Daoy (cell line): ENCODE measurements around the gene GLTP. TPM values are rescaled to one million over a fixed set of nuclear protein-coding genes. Genes with fewer than 3 reads are reported as not detected.

Experiments
- DNase-seq: peaks from one replicate; pipeline ENCODE4 v3.0.0-alpha.2; 2015; ENCODE audit warnings: low read depth
- total RNA-seq: library from RNA; depleted of rRNA; stranded (reverse); fragments of >200 nt; shearing (Covaris generic); gene quantifications from 2 replicates; pipeline ENCODE4 v1.2.3, GENCODE V29; 2014

The GLTP gene
- total RNA-seq, 1 experiment from 2014 or later = 49.7 TPM

DNA sequence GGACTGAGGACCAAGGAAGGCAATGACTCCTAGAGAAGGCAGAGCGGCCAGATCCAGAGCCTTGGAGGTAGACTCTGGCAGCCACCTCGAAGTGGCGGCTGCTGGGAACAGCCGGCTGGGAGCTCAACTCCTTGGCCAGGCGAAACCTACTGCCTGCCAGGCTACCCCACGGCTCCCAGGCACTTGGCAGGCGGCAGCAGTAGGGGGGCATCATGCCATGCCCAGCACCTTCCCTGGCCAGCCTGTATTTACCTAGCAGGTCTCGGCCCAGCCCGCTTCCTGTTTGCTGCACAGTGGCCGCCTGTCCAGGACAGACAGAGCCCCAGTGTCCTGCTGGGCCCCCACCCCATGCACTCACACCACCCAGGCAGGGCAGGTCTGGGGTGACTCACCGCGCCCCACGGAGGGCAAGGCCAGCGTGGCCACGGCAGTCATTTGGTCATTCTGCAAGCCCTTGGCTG is 57.4 kb downstream of the GLTP start:
- DNase-seq = peak; percentile 15

DNA sequence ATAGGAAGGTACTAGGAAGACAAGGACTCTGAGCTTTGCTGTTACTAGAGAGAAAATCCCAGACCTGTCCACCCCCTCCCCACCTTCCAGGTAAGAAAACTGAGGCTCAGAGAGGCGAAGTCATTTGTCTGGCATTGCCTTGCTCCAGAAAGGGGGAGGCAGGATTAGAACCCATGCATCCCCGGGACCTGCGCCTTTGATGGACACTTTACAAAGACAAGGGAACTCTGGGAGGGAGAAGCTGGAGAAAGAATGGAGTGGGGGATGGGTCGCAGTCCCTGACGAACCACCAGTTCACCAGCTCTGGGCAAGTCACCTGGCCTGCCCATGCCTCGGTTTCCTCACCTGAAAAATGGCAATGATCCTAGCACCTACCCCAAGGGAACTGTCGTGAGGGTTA is 57.9 kb downstream of the GLTP start:
- no peak for DNase-seq

DNA sequence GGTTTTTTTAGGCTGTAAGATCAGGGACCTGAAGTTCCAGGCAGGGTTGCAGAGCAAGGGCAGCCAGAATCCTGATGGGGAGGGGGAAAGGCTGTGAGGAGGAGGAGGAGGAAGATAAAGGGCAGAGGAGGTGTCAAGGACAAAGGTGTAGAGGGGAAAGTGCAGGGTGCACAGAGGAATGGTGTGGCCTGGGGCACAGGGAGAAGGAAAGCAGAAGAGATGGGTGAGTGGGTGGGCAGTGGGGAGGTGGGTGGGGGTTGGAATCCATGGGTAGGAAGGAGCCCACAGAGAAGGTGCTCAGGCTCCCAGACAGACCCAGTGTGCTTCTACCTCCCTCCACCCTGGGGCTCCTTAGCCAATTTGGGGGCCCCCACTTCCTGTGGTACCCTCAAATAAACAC is 58.4 kb downstream of the GLTP start:
- no peak for DNase-seq

DNA sequence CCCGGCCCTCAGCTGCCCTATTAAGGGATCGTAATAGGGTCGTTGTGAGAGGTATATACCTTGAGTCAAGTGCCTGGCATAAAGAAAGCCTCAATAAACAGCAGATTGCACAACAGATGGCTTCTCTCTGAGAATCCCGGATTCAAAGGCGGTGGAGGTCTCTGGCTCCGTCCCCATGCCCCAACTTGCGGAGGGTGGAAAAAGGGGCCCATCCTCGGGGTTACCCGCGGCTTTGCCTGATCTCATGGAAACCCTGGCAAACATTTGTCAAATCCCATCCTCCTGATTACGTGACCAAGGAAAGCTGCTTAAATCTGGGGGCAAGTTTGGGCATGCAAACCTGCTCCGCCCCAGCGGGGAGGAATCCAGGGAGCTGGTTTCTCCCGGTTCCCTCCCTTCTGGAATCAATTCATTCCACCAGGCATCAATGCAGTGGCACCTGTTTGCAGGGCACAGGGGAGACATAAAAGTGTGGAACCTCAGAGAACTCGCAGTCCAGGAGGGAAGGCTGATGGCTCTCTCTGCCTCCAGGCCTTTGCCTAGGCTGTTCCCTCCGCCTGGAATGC is 59.4 kb downstream of the GLTP start:
- no peak for DNase-seq

DNA sequence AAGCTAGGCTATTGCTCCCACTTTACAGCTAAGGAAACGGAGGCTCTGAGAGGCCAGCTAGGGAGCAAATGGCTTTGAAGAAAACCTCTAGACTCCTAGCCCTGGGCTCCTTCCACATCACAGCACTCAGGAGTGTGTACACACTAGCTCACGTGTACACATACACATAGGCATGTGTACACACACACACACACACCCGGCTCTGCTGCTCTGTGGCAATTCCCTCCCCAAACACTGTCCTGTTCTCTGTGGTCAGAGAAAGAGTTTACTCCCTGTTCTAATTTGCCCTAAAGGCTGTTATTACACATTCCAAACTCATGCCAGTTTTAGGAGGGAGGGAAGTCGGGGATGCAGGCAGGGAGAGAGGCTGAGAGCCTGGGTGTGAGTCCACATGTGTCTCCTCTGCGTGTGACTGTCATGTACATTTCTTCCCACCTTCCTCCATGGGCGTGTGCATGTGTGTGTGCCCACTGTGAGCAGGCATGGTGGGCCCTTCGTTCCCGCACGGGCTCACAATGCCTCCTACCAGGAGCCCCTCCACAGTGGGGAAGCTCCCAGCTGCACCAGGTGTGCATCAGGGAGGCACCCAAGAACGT is 61.3 kb downstream of the GLTP start:
- peak; percentile 61 for DNase-seq

DNA sequence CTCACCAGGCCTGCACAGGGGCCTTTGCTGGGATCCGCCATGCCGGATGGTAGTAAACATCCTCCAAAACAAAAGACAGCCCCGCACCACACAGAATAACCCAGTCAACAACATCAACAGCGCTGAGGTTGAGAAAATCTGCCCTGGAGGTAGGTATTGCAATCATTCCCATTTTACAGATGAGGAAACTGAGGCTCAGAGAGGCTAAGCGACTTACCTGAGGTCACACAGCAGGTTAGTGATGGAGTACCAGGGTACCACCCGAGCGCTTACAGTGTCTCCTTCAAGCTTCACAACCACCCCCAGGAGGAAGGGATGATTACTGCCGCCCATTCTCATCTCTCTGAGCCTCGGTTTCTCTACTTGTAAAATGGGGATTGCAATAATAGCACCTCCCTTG is 62.1 kb downstream of the GLTP start:
- DNase-seq = no peak

DNA sequence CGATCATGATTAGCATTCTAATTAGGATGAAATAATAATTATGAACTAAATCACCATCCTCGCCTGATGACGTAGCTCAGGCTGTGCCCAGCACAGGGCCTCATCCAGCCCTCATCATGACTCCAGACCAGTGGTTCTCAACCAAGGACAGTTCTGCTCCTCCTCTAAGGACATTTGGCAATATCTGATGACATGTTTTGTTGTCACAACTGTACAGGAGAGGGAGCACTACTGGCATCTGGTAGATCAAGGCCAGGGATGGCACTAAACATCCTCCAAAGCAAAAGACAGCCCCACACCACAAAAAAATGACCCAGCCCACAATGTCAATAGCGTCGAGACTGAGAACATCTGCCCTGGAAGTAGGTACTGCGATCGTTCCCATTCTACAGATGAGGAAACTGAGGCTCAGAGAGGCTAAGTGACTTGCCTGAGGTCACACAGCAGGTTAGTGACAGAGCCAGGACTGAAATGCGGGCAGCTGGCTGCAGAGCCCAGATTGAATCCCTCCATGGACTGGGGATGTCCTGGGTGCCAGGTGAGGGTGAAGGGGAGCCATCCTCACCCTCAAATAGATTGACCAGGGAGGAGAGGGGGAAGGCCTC is 62.6 kb downstream of the GLTP start:
- no peak for DNase-seq

DNA sequence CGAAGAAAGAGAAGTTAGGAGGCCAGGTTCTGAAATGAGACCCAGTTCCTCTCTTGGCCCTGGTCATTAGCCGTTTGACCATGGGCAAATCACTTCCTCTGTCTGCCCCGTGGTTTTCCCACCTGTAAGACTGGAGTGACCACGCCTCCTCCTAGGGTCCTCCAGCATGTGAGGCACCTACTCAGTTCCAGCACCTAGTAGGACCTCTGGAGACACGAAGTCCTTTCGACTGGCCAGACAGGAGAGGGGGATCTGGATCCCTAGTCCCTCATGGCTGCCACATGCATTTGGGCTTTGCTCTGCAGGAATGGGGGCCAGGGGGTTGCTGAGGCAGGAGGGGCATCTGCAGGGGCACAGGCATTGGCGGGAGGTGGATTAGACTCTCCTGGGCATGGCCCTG is 63.5 kb downstream of the GLTP start:
- DNase-seq = no peak

DNA sequence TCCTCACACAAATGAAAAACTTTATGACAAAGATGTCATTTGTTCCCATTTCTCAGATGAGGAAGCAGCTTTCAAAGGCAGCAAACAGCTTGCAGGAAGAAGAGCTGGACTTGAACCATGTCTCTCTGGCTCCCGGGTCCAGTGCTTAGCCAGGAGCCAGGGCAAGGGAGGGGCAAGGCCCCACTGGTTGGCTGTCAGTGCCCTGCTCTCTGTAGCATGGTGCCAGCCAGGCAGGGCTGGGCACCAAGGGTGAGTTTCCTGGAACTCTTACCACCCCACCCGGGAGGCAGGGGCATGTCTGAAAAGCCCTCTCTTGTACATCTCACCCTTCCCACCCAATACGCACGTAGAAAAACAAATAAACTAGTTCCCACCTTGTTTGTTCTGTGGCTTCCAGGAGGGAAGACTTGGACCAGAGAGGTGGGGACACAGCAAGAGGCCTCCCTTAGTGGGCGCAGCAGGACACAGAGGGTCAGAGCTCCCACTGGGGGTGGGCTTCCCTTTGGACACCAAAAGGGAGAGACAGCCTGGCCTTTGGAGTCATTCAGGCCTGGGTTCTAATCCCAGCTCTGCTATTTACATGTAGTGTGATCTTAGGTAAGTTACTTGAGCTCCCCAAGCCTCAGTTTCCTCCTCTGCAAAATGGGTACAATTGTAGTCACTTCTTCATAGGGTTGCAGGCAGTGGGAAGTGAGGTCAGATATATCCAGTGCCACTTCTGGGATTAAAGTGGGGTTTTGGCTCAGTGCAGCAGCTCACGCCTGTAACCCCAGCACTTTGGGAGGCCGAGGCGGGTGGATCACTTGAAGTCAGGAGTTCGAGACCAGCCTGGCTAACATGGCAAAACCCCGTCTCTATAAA is 64.4 kb downstream of the GLTP start:
- no peak for DNase-seq

DNA sequence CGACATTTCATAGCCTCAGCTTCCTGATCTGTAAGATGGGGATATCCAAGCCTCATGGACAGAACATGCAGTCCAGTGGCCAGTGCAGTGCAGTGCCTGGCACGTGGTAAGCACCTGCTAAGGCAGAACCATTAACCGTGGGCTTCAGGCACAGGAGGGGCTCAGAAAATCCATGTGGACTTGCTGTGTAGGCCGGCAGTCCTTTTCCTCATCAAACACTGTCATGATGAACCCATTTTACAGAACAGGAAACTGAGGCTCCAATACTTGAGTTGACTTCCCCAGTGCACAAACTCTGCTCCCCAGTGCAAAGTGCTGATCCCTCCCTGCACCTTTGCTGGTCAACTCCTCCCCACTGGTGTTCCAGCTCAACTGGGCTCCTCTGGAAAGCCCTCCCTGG is 65.1 kb downstream of the GLTP start:
- DNase-seq = no peak

DNA sequence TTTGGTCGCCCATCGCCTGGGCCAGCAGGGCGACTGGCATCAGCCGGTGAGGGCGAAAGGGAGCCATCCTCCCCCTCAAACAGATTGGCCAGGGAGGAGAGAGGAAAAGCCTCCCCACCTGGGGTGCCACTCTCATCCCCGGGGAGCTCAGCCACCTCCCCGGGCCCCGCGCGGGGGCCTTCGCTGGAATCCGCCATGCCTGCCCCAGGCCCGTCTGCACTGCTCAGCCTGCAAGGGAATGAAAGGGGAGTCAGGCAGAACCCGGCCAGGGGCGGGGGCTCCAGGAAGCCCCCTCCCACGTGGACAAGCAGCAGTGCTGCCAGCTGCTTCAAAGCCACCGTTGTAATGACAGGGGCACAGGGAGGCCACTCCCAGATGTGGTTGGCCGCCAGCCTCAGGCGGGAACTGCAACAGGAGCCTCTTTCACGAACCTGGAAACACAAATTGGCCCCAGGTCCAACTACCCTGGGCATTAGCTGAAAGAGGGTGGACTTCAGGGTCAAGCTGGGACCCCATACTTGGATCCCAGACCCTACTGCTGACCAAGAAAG is 65.7 kb downstream of the GLTP start:
- no peak for DNase-seq

DNA sequence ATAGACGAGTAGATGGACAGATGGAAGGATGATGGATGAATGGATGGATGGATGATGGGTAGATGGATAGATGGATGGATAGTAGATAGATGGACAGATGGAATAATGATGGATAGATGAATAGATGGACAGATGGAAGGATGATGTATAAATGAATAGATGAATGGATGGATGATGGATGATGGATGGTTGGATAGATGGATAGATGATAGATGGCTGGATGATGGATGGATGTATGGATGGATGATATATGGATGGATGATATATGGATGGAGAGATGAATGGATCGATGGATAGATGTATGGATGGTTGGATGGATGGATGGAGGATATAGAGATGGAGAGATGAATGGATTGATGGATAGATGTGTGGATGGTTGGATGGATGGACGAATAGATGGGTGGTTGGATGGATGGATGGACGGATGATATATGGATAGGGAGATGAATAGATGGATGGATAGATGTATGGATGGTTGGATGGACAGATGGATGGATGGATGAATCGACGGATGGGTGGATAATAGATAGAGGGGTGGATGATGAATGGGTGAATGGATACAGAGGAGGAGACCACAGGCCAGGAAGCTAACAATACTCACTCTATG is 66.4 kb downstream of the GLTP start:
- DNase-seq = no peak

DNA sequence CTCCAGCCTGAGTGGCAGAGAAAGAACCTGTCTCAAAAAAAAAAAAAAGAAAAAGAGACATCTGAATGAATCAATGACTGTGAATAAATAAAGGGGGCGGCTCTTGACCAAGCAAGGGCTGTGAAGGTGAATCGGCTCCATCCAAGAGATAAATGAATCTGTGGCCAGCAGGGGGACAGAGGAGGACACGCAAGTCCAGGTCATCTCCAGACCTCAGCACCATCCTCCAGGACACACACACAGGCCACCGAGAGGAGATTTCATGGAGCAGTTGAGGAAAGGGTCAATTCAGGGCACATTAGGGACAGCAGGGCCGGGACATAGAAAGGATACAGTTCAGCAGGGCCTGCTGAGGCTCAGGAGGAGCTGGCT is 68.7 kb downstream of the GLTP start:
- no peak for DNase-seq

DNA sequence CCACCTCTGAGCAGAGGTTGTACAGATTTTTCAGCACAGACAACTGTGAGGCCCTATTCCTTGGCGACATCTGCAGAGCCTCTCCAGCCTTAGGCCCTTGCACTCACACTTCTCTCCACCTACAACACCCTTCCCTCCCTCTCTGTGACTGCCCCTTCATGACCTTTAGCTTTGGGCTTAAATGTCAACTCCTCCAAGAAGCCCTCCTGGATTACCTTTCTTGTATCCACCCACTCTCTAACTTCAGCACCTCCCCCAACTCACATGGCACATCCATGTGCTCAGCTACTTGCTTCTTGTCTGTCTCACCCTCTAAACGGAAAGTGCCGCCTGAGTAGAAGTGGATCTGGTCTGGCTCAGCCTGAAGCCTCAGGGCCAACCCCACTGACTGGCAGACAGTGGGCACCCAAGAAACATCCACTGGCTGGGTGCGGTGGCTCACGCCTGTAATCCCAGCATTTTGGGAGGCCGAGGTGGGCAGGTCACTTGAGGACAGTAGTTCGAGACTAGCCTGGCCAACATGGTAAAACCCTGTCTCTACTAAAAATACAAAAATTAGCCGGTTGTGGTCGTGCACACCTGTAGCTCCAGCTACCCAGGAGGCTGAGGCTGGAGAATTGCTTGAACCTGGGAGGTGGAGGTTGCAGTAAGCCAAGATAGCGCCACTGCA is 69.3 kb downstream of the GLTP start:
- no peak for DNase-seq

DNA sequence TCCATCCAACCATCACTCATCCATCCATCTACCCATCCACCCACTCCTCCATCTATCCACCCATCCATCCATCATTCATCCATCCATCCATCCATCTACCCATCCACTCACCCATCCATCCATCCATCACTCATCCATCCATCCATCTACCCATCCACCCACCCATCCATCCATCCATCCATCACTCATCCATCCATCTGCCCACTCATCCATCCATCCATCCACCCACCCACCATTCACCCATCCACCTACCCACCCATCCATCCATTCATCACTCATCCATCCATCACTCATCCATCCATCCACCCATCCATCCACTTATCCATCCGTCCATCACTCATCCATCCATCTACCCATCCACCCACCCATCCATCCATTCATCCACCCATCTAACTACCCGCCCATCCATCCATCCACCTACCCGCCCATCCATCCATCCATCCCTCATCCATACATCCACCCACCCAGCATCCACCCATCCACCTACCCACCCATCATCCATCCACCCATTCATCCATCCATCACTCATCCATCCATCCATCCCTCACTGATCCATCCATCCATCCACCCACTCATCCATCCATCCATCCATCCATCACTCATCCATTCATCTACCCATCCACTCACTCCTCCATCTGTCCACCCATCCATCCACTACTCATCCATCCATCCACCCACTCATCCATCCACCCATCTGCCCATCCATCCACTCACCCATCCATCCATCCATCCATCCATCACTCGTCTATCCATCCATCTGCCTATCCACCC is 71.3 kb downstream of the GLTP start:
- DNase-seq = no peak

DNA sequence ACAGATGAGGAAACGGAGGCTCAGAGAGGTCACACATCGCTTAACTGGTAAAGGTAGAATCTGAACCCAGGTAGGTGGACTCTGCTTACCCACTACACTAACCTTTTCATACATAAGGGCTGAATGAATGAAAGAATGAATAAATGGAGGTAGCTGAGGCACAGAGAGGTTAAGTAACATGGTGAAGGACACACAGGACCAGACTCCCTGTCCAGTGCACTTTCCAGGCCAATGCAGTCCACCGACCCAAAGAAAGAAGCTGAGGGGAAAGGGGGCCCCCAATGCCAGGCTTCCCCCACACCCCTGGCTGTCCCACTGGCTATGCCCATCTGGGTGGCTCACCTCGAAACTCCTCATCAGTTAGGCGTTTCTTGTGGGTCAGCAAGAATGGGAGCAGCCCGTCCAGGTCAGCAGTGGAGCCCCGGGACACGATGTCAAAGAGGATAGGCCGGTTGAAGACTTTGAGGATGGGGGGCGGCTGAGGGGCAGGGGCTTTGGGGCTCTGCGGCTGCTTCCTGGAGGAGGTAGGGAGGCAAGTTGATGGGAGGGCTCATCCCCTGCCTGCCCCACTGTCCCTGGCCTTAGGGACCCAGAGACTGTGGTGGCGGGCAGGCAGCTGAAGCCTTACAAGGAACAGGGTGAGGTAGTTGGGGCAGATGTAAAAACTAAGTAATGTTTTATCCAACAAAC is 72.2 kb downstream of the GLTP start:
- DNase-seq = no peak

DNA sequence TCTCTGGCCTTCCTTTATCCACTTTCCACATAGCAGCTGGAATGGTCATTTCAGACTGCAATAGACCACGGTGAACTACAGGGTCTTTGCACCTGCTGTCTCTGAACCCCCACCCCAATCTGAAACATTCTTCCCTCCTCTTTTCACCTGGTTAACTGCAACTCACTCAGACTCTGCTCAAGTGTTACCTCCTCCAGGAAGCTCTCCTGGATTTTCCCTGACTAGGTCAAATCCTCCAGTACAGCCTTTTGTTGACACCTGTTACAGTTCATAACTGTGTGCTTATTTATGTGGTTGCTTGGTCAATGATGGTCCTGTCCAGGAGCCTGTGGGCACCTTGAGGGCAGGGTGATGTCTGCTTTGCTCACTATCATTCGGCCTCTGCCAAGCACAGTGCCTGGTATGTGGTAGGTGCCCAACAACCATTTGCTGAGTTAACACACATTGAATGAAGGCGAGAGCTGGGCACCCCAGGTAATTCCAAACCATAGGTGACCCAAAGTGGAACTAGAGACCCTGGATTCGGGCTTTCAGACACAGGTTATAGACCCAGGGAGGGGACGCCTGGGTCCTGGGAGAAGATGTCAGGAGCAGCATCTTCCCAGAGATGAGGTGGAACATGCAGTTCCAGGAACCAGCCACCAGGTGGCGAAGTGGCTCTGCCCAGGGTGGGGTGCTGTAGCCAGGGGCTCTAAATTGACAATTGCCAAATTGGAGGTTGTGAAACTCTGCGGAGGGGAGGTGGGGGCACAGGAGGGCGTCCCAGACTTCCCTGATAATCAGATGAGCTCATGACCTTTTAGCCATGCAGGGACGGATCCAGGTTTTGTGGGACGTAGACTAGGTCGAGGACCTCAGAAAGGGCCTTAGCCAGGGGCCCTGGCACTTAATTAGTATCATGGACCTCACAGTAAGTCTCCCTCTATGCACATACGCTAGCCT is 75.2 kb downstream of the GLTP start:
- DNase-seq = peak; percentile 52

DNA sequence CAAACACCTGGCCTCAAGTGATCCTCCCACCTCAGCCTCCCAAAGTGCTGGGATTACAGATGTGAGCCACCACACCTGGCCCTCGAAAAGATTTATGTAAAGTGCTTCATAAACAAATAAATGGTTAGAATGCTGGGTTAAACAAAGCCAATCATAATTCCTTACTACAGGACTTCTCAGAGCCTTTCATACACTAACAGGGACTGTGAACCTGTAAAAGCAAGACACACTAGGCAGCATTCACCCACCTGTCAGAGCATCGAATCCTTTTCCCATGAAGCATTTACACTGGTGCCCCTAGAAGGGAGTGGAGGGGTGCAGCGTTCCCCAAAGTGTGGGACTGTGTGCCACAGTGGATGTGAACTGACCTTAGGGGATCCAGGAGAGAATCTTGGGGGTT is 76.7 kb downstream of the GLTP start:
- no peak for DNase-seq

DNA sequence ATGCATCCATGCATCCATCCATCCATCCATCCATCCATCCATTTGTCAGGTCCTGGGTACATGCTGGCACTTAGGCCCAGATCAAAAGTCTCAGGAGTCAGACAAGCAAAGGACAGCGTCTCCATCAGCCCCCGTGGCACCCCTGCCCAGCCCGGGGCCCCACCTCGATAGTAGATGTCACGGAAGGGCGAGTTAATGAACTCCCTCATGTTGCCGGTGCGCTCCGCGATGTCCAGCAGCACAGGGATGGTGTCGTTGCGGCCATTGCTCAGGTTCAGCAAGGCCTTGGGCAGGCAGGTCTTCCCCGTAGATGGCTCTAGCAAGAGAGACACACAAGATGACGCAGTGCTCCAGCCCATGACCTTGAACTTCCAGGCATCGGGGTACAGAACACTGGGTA is 77.5 kb downstream of the GLTP start:
- no peak for DNase-seq
